GM19324 (cell line): ENCODE results near the gene LYZL6.
"Not testable (repeated sequence)": the region's sequence is repeated elsewhere in the genome, so short reads cannot be mapped to it uniquely, and the experiment has no call there.

Experiments
- ATAC-seq: cut with Tn5 transposase; IDR thresholded peaks from one replicate; pipeline ENCODE4 v1.9.1; 2021; ENCODE audit warnings: mild to moderate bottlenecking, moderate library complexity; ENCODE audit not compliant: unreplicated experiment, low FRiP score

LYZL6 gene

DNA sequence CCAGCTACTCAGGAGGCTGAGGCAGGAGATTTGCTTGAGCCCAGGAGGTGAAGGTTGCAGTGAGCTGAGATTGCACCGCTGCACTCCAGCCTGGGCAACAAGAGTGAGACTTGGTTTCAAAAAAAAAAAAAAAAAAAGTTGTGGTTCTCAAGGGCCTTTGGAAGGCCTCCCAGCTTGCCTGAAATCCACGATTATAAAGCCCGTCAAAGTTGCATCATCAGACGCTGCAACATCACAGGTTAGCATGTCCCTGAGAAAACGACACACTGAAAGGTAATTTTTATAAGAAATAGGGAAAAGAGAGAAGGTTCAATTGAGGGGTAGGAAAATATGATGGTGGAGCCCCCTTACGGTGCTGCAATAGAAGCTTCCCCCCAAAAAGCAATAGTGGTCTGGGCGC lies 4.6 kb upstream of the LYZL6 start:
- ATAC-seq, result no peak

DNA sequence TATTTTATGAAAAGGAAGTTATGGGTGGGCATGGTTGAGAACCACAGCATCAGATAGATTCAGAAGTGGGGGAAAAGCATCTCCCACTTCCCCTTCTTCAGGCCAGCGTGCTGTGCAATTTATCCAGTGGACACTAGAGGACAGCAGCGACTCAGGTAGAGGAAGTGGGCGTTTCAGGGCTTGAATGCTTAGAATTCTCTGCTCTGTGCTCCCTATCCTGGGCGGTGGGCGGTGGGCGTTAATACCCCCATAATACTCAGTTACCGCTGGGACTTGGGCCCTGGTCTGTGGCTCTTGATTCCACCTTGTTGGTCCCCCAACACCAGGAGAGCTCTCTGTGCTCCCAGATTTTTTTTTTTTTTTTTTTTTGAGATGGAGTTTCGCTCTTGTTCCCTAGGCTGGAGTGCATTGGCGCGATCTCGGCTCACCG lies 3.7 kb upstream of the LYZL6 start:
- no peak for ATAC-seq

DNA sequence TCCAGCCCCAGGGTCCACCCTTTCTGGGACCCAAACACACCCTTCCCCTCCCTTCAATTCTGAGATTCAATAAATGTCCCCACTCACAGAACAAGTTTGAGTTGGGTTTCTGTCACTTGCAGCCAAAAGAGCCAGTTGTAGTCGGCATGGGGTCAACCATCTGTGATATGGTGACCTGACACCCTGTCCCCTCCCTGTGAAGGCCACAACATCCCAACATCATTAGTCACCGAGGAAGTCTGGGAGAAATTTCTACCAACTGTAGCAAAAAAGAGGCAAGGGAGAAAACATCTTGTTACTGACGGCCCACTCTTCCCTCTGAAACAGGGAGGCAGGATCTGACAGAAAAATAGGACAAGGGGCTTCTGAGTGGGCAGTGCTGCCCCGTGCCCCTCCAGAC lies 638 bp upstream of the LYZL6 start:
- no peak for ATAC-seq

DNA sequence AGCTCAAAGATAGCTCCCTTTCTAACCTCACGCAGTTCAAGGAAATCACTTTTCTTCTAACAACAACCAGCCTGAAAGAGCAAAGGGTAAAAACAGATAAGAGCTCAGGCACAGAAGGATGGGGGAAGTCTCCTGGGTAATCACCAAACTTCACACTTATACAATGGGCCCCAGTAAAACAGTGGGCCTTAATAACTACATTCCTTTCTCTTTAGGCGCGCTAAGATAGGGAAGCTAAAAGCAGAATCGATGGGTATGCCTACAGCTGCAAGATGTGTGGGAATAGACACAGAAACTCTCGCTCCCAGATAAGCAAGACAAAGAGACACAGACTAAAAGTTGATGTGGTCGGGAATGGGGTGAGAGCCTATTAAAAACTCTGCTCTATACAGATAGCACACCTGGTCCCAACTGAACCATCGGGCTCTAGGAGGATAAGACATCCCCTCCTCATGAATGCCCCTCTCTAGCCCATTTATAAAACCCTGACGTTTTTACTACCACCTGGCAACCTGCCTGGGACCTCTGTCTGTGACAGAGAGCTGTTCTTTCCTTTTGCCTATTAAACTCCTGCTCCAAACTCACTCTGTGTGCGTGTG lies 826 bp downstream of the LYZL6 start:
- no peak for ATAC-seq

DNA sequence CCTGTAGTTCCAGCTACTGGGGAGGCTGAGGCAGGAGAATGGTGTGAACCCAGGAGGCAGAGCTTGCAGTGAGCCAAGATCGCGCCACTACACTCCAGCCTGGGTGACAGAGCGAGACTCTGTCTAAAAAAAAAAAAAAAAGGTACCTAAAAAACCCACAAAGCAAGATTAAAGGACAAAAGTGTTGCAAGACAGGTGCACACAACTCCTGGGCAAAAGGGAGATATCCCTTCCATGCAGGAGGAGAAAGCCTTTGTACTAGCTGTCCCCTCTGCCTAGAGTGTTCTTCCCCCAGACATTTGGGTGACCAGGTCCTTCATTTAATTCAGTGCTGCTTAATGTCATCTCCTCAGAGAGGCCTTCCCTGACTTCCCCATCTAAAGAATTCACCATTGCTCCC lies 5.0 kb downstream of the LYZL6 start:
- not testable (repeated sequence) for ATAC-seq

DNA sequence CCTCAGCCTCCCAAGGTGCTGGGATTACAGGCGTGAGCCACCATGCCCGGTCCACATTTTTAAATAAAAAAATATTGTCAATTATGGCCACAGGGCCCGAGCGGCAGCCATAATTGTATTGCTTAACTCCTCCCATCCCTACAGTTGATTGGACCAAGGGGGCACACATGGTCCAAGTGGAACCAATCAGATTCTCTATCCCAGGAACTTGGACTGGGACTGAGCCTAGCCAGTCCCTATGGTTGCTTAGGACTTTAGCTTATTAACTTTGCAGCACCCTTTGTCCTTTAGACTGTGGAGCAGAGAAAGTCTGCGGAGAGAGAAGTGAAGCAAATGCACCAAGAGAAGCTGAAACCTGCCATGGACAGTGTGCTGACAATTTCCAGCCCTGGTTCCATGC lies 7.5 kb downstream of the LYZL6 start:
- ATAC-seq, result no peak

DNA sequence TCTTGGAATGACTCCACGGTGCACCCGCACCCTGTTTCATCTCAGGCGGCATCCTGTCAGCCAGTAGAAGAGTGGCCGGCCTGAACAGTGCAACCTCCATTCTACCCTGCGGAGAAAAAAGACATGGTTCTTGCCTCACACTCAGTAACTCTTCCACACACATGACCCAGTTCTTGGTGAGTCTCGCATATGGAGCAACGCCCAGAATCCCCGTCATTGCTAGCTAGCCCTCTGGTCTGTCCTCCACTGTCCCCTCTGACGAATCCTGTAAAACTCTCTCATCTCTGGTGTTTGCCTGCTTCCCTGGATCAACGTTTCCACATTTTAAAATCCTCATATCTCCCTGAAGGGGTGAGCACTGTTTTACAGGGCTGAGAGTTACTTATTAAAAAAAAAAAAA lies 8.8 kb downstream of the LYZL6 start:
- no peak for ATAC-seq

DNA sequence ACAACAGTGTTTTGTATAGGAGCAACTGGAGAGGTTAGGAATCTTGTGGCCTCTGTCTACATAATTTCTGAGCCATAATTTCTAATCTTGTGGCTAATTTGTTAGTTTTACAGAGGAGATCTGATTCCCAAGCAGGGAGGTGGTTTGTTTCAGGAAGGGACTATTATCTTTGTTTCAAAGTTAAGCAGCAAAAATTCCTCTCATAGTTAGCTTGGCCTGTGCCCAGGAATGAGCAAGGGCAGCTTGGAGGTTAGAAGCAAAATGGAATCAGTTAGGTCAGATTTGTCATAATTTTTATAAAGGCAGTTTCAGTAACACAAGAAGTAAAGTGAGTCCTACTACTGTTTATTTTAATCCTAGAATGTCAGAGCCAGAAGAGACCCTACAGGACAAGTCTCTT lies 10.9 kb downstream of the LYZL6 start:
- no peak for ATAC-seq

DNA sequence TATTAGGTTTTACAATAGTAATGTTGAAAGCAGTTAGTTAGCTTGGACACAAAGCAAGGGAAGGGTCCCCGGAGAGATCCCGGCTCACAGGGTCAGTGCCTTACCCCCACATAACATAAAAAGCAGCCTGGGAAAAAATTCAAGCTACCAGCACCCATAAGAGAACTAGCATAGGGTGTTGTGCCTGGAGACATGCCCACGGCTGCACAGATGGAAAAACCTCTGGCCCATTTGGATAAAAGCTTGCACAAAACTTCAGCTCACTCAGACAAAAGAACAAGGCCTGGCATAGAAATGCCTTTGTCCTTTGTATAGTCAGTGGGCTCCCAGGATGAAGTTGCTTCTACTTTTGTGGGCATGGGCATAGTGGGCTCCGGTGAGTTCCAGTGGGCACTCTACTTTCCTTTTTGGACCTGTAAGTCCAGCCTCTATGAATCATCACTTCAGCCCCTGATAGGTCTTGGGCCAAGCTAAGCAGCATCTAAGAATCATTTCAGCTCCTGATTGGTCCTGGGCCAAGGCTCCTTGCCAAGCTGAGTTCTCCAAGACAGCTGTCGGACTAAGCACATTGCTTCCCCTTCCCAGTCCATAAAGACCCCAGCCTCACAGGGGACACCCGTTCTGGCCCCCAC lies 11.6 kb downstream of the LYZL6 start:
- ATAC-seq, result no peak

DNA sequence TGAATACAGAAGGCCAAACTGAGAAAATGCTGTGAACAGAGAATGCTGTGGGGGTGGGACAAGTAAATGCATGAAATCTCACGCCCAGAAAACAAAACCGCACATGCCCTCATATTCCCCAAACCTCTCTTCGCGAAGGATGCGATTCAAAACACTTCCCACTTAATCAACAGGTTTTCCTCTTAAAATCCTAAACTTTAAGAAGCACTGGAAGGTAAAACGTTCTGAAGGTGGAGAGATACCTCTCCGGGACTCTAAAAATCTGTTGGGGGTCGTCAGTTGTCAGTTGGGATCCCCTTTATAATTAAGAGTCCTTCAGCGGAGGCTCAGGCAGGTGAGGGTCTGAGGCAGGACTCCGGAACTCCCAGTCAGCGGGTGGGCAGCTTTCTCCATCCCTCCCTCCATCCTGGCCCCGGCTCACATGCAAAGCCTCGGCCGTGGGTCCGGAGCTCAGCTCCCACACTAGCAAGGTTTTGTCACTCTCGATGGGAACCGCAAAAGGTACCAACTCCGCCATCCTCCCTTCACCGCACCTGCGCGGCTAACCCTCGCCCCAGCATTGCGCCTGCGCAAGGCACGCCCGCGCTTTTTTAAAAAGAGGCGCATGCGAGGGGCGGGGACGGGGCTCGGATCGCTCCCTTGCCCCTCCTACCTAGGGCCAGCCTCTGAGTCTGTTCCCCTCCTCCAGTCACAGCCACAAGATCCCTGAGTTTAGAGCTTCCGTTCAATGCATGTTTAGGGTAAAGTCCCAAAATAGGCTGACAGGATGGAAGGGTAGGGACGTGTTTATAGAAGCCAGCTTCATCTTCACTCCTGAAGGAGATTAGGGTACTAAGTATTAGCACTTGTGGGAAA lies 13.1 kb downstream of the LYZL6 start, which contains the start of gene RDM1:
Gene RDM1, minus strand, starts transcription at position 563 of the 855 bp plus-strand sequence. Its CDS starts 46 bp downstream, at position 517.
- ATAC-seq, result no peak

DNA sequence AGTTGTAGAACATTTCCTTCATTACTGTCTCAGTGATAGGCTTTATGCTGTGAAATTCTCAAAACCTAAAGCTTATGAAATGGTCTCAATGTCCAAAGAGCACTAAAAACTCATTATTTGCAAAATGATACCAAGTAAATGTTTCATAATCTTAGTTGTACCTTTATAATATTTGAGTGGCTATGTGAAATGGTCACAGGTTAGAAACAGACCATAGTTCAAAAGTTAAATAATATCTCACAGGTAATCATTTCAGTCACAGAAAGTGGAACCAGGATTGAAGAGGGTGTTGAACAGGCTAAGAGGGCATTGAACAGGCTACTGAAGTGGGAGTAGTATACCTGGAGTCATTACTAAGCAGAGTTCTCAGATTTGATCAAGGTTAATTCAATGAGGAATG lies 15.8 kb downstream of the LYZL6 start:
- no peak for ATAC-seq

DNA sequence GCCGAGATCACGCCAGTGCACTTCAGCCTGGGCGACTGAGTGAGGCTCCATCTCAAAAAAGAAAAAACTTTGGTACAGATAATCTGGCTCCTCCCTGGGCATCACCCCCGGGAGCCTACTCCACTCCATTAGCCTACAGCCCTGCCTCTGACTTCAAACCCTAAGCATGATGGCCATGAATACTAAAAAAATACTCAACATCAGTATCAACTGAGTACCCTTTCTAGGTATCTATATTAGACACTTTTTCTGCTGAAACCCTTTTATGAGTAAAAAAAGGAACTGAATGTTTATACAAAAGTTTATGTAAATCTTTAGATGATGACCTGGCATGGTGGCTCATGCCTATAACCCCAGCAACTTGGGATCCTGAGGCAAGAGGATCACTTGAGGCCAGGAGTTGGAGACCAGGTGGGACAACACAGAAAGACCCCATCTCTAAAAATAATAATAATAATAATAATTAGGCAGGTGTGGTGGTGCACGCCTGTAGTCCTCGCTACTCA lies 19.9 kb downstream of the LYZL6 start:
- no peak for ATAC-seq

DNA sequence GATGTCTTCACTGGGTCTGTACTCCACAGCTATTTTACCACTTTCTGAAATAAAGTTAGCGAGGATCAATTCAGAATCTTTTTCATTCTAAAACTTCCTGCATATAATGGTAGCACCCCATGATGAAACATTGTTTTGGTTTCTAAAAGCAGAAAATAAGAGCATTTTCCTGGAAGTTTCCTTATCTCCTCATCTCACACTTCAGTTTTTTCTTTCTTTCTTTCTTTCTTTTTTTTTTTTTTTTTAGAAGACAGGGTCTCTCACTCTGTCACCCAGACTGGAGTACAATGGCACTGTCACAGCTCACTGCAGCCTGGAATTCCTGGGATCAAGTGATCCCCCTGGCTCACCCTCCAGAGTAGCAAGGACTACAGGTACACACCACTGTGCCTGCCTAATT lies 23.3 kb downstream of the LYZL6 start:
- ATAC-seq, result no peak

DNA sequence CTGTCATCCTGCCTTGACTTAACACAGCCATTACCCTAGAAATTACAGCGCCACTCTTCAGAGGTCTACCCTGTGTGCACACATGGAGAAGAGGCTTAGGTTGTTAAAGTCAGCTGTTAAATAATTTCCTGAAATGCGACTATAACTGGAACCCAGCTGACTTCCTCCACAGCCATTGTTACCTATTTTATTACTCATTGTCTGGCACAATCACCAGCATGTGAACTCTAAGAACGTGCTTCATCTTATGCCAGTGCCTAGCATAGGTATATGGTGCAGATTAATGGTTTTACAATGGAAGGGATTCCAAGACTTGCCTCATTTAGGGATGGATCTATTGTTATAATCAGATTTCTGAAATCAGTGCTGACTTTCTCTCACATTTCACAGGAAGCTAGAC lies 24.8 kb downstream of the LYZL6 start:
- ATAC-seq, result no peak

DNA sequence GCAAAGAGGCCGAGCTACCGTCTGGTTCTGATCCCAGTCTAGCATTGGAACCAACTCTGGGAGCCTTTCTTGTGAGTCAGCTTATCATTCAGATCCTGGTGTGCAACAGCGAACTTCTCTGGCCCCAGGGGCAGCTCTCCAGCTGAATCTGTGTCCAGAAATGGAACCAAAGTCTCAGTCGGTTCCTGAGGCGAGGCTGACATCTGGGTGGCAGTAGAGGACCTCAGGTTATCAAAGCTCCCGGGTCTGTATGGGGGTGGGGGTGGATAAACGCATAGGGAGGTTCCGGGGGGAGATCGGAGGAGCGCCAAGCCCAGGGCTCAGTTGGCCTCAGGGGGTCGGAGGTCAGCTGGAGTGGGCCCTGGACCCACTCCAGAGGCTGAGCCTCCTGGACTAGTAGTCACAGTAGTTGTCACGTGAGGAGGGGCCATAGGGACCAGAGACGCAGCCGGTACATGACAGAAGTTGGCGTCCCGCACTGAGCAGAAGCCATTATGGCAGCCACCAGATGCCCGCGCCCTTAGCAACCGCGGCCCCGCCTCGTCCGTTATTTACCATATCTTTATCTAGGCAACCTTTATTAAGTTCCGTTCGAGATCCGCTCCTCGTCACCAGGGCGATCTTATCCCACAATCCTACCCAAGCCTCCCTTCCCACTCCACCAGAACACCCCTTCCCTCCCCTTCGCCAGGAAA lies 25.8 kb downstream of the LYZL6 start:
- no peak for ATAC-seq

DNA sequence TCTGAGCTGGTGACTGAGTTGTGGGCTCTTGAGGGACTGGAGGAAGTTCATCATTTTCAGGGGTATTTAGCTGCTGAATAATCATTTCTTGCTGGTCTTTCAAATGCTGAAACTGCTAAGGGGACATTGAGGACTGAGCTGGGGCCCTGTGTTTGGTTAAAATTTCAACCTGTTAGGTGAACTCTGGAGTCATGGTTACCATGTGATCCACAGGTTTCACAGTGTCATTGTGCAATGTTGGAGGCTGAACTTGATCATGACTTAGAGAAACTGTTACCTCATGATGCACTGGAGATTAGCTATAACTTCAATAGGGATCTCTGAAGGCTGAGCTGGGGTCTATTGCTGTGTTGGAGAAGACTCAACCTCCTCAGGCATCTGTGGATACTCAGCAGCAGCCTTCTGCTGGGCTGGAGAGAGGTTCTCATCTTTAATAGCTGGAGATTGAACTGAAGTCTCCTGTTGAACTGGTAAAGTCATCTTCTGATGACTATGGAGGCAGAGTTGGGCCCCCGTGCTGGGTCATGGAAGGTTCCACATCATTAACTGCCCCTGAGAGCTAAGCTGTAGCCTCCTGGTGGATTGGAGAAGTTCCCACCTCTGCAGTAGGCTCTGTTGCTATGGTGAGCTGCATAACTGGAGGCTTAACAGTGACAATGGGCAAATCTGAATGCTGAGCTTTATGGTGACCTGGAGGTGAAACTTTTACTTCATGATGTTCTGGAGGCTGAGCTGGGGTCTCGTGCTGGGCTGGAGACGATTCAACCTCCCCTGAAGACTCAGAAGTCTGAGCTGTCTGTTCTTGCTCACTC lies 28.2 kb downstream of the LYZL6 start:
- no peak for ATAC-seq

DNA sequence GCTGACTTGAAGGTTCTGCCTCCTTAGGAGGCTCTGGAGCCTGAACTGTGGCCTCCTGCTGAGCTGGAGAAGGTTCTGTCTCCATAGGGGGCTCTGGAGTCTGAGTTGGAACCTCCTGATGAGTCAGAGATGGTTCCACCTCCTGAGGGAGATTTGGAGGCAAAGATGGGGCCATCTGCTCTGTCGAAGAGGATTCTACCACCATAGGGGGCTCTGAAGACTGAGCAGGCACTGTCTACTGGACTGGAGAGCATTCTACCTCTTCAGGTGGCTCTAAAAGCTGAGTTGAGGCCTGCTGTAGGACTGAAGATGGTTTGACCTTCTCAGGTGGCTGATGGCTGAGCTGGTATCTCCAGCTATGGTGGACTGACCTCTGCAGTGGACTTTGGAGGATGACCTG lies 29.2 kb downstream of the LYZL6 start:
- no peak for ATAC-seq

DNA sequence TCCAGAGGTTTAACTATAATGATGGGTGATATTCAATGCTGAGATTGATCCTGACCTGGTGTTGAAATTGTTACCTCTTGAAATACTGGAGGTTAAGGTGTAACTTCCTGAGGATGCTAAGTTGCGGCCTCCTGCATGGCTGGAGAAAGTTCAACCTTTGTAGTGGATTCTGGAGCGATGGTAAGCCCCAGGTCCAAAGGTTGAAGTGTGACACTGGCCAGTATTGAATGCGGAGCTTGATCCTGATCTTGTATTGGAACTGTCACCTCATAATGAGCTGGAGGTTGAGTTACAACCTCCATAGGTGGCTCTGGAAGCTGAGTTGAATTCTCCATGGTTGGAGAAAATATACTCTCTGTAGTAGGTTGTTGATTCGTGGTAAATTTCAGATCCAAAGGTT lies 29.9 kb downstream of the LYZL6 start:
- ATAC-seq, result no peak

DNA sequence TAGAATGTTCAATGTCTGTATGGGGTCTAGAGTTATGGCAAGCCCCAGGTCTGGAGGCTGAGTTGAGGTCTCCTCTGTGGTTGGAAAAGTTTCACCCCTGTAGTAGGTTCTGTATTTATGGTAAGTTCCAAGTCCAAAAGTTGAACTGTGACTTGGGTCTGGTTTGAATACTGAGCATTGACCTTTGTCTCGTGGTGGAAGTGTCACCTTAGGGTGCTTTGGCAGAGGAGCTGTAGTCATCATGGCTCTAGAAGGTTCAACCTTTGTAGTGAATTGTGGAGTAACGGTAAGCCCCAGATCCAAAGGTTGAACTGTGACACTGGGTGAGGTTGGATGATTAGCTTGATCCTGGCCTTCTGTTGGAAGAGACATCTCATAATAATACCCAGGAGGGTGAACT lies 30.6 kb downstream of the LYZL6 start:
- ATAC-seq, result no peak

DNA sequence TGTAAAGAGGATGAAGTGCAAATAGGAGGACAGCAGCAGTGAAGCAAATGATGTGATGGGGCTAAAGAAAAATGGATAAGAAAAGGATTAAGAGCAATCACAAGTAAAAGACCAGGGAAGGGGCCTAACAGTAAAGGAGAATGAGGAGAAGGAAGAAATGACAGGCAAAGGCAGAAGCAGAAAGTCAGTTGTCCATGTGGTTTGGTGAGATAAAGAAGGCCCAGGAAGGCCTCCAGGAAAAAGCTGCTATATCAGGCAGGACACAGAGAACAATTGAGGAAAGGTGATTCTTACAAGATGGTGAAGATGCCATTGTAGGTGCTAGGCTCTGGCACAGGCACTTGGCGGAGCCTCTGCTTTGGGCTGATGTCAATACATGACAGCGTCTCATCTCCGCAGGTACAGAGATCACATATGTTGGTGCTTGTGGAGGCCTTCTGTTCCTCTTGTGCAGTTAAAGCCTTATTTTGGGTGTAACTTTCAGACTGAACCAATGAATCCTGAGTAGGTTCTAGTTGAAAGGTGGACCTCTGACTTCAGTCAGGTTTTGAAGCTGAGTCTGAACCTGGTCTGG lies 31.1 kb downstream of the LYZL6 start:
- ATAC-seq, result no peak
